OCI-LY7 (cell line): ENCODE data around the gene CLASP2. TPM values are rescaled to one million over a fixed set of nuclear protein-coding genes. Genes with fewer than 3 reads are reported as not detected.
"Not testable (repeated sequence)": the region's sequence is repeated elsewhere in the genome, so short reads cannot be mapped to it uniquely, and the experiment has no call there.

ENCODE experiments used
- BruUV-seq: library from RNA; stranded (reverse); fragments of 400-500 nt; replicated peaks from 2 replicates; lab custom pipeline; 2021; lab: Mats Ljungman, UMichigan
- CTCF ChIA-PET: fragments of 300-600 bp; sonication (Branson Sonifier 250); formaldehyde crosslinking; loops from one replicate; lab custom pipeline; 2022; ENCODE audit warnings: antibody characterized with exemption; ENCODE audit not compliant: unreplicated experiment; lab: Charles Lee
- POLR2A ChIA-PET: fragments of 300-600 bp; sonication (Branson Sonifier 250); formaldehyde crosslinking; loops from one replicate; lab custom pipeline; 2022; ENCODE audit warnings: antibody characterized with exemption; lab: Charles Lee
- DNase-seq: peaks from one replicate; pipeline ENCODE4 v3.0.0-alpha.2; 2015; ENCODE audit warnings: low spot score
- H2AFZ ChIP-seq: fragments of 200-600 bp; sonication (generic), shearing (Covaris generic); 2 replicates; pipeline ENCODE4 v1.6.1; 2014; ENCODE audit warnings: mild to moderate bottlenecking, antibody characterized with exemption, low read length, moderate library complexity
- H3K27ac ChIP-seq: fragments of 200-600 bp; sonication (generic); 2 replicates; pipeline ENCODE4 v1.5.1; 2014; ENCODE audit warnings: mixed run types, low read depth, mild to moderate bottlenecking, moderate library complexity, low read length, inconsistent platforms; ENCODE audit not compliant: poor library complexity, severe bottlenecking
- H3K36me3 ChIP-seq: fragments of 200-600 bp; sonication (generic); 2 replicates; pipeline ENCODE4 v1.6.1; 2014; ENCODE audit warnings: mild to moderate bottlenecking, antibody characterized with exemption, low read length, moderate library complexity, mixed read lengths; ENCODE audit not compliant: insufficient read depth
- H3K4me1 ChIP-seq: fragments of 200-600 bp; sonication (generic); 2 replicates; pipeline ENCODE4 v1.5.1; 2014; ENCODE audit warnings: mild to moderate bottlenecking, low read length; ENCODE audit not compliant: insufficient read depth, poor library complexity, severe bottlenecking
- H3K4me2 ChIP-seq: fragments of 200-600 bp; sonication (generic); 2 replicates; pipeline ENCODE4 v1.6.1; 2014; ENCODE audit warnings: mild to moderate bottlenecking, low read length
- H3K4me3 ChIP-seq: fragments of 200-600 bp; sonication (generic); 2 replicates; pipeline ENCODE4 v1.5.1; 2014; ENCODE audit warnings: mild to moderate bottlenecking, low read depth, low read length; ENCODE audit not compliant: poor library complexity, severe bottlenecking
- H3K79me2 ChIP-seq: fragments of 200-600 bp; sonication (generic); 2 replicates; pipeline ENCODE4 v1.6.1; 2016; ENCODE audit warnings: low read depth, mild to moderate bottlenecking, low read length, moderate library complexity, mixed read lengths; ENCODE audit not compliant: insufficient read depth
- H3K9me2 ChIP-seq: fragments of 200-600 bp; sonication (generic); 2 replicates; pipeline ENCODE4 v1.6.1; 2016; ENCODE audit warnings: mild to moderate bottlenecking, low read length, mixed read lengths; ENCODE audit not compliant: insufficient read depth
- H3K9me3 ChIP-seq: fragments of 200-600 bp; sonication (generic); 2 replicates; pipeline ENCODE4 v1.6.1; 2014; ENCODE audit warnings: mild to moderate bottlenecking, mixed run types, low read length, mixed read lengths
- H4K20me1 ChIP-seq: fragments of 200-600 bp; sonication (generic); 2 replicates; pipeline ENCODE4 v1.6.1; 2014; ENCODE audit warnings: mild to moderate bottlenecking, antibody characterized with exemption, low read length, moderate library complexity, mixed read lengths; ENCODE audit not compliant: insufficient read depth
- EZH2phosphoT487 ChIP-seq: fragments of 200-600 bp; sonication (generic); IDR thresholded peaks from 2 replicates; pipeline ENCODE4 v1.6.1; 2018; ENCODE audit warnings: low read depth, borderline replicate concordance, mild to moderate bottlenecking, mixed run types, antibody characterized with exemption, low read length, moderate library complexity, mixed read lengths
- intact Hi-C: fragments of 100-400 bp; cut with micrococcal nuclease; formaldehyde crosslinking; loops from one replicate; pipeline ENCODE4 v1.10.0; 2022; ENCODE audit not compliant: unreplicated experiment
- total RNA-seq, 2 experiments: library from RNA; depleted of rRNA in 1 of 2; stranded (reverse); fragments of >200 nt in 1 of 2; shearing (Covaris generic) in 1 of 2; gene quantifications; 2 replicates each; pipeline ENCODE4 v1.2.3, GENCODE V29; 2014 to 2022
- TF ChIP-seq, protein P1 (sequence below): fragments of 200-600 bp; sonication (generic); conservative IDR thresholded peaks from 2 replicates; pipeline ENCODE4 v1.5.1; 2014; ENCODE audit warnings: mild to moderate bottlenecking, antibody characterized with exemption, low read length, moderate library complexity, mixed read lengths

Gene CLASP2
- total RNA-seq, 2 experiments from 2014 or later, result 95.5 to 99.1 TPM

DNA sequence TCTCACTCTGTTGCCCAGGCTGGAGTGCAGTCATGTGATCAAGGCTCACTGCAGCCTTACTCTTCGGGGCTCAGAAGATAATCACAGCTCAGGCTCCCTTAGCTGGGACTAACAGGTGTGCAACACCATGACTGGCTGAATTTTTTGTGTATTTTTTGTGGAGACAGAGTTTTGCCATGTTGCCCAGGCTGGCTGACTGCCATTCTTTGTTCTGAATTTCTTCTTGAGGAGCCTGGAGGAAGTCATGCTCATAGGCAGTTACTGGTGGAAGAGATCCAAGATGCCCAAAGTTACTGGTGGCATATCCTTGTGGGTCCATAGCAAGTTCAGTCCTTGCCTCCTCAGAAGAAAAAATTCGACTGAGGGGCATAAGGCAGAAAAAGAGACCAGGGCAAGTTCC lies 261.3 kb downstream of the CLASP2 start:
- no TSS peak for BruUV-seq
- H3K9me3 ChIP-seq, result no peaks in the 10 kb centered on the region
- POLR2A ChIA-PET, result interaction anchor here (0.7 kb wide), 1 partner anchor 39 kb away, joined by 4 read pairs; no protein-coding TSS in a partner anchor
- no peaks in the 10 kb centered on the region for H4K20me1 ChIP-seq
- DNase-seq, result no peak
- no peak overlapping the region for H3K27ac ChIP-seq
- H3K36me3 ChIP-seq, result no peaks in the 10 kb centered on the region
- H3K9me2 ChIP-seq, result no peaks in the 10 kb centered on the region
- no peak overlapping the region for H3K4me2 ChIP-seq
- H3K4me1 ChIP-seq, result no peaks in the 10 kb centered on the region
- no peak overlapping the region for H2AFZ ChIP-seq
- intact Hi-C loops, result no loop called here
- TF ChIP-seq, protein P1, sequence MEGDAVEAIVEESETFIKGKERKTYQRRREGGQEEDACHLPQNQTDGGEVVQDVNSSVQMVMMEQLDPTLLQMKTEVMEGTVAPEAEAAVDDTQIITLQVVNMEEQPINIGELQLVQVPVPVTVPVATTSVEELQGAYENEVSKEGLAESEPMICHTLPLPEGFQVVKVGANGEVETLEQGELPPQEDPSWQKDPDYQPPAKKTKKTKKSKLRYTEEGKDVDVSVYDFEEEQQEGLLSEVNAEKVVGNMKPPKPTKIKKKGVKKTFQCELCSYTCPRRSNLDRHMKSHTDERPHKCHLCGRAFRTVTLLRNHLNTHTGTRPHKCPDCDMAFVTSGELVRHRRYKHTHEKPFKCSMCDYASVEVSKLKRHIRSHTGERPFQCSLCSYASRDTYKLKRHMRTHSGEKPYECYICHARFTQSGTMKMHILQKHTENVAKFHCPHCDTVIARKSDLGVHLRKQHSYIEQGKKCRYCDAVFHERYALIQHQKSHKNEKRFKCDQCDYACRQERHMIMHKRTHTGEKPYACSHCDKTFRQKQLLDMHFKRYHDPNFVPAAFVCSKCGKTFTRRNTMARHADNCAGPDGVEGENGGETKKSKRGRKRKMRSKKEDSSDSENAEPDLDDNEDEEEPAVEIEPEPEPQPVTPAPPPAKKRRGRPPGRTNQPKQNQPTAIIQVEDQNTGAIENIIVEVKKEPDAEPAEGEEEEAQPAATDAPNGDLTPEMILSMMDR, result no peak
- no peak for TF ChIP-seq EZH2phosphoT487
- H3K4me3 ChIP-seq, result no peak overlapping the region
- H3K79me2 ChIP-seq, result no peaks in the 10 kb centered on the region
- CTCF ChIA-PET, result no interaction called here

DNA sequence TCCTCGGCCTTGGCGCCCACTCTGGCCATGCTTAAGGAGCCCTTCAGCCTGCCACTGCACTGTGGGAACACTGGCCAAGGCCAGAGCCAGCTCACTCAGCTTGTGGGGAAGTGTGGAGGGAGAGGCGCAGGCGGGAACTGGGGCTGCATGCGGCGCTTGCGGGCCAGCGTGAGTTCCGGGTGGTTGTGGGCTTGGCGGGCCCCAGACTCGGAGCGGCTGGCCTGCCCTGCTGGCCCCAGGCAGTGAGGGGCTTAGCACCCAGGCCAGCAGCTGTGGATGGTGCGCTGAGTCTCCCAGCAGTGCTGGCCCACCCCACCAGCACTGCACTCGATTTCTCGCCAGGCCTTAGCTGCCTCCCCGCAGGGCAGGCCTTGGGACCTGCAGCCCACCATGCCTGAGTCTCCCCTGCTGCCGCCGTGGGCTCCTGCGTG lies 264.7 kb downstream of the CLASP2 start:
- no peaks in the 10 kb centered on the region for H3K9me2 ChIP-seq
- BruUV-seq, result no TSS peak
- no peak overlapping the region for H3K4me3 ChIP-seq
- no peaks in the 10 kb centered on the region for H3K4me1 ChIP-seq
- POLR2A ChIA-PET, result interaction anchor here (1.0 kb wide), 1 partner anchor 13 kb away, joined by 3 read pairs; the partner anchor contains the start of gene UBP1
- intact Hi-C loops, result no loop called here
- H3K79me2 ChIP-seq, result no peaks in the 10 kb centered on the region
- H3K9me3 ChIP-seq, result no peaks in the 10 kb centered on the region
- no peak overlapping the region for H3K27ac ChIP-seq
- no peaks in the 10 kb centered on the region for H4K20me1 ChIP-seq
- TF ChIP-seq EZH2phosphoT487, result no peak
- TF ChIP-seq, protein P1, result no peak
- DNase-seq, result no peak
- H2AFZ ChIP-seq, result no peak overlapping the region
- no peak overlapping the region for H3K4me2 ChIP-seq
- CTCF ChIA-PET, result no interaction called here
- H3K36me3 ChIP-seq, result no peaks in the 10 kb centered on the region

DNA sequence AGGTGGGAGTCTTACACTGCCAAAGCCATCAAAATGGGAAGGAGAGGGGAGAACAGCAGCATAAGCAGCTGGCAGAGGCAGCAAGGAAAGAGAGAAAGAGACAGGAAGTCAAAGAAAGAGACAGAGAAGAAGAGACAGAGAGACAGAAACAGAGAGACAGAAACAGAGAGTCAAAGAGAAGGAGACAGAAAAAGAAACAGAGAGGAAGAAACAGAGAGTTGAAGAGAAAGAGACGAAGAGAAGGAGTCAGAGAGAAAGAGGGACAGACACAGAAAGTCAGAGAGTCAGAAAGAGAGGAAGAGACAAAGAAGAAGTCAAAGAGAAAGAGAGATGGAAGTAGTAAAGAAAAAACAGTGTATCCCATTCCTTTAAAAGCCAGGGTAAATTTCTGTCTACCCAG lies 266.1 kb downstream of the CLASP2 start:
- CTCF ChIA-PET, intact Hi-C loops, DNase-seq, H3K9me2 ChIP-seq, H4K20me1 ChIP-seq, H3K4me3 ChIP-seq, H3K9me3 ChIP-seq, H2AFZ ChIP-seq, H3K79me2 ChIP-seq, H3K36me3 ChIP-seq, H3K4me1 ChIP-seq, H3K27ac ChIP-seq, POLR2A ChIA-PET, BruUV-seq, H3K4me2 ChIP-seq: not testable (repeated sequence)
